K562 (cell line): ENCODE measurements around the gene IFITM2. TPM values are rescaled to one million over a fixed set of nuclear protein-coding genes. Genes with fewer than 3 reads are reported as not detected.

Source experiments
- ATAC-seq: fragments of 200-7000 bp; cut with Tn5 transposase; 3 replicates; pipeline ENCODE4 v1.9.1; 2020; ENCODE audit warnings: moderate library complexity
- BruUV-seq: library from RNA; stranded (reverse); fragments of 400-500 nt; replicated peaks from 2 replicates; lab custom pipeline; 2021; lab: Mats Ljungman, UMichigan
- CTCF ChIA-PET: fragments of 300-600 bp; formaldehyde crosslinking; extraction: SDS; loops from one replicate; lab custom pipeline; 2021; ENCODE audit warnings: low intra/inter-chr PET ratio; lab: Yijun Ruan, JAX
- POLR2A ChIA-PET: fragments of 300-600, 350-650 bp; sonication (Branson Sonifier 250); formaldehyde crosslinking; extraction: SDS; loops from one replicate; lab custom pipeline; 2021; ENCODE audit warnings: antibody characterized with exemption, inconsistent platforms; lab: Yijun Ruan, JAX
- DNase-seq, 4 experiments: peaks; one replicate each; pipeline versions ENCODE4 v3.0.0 to v3.0.0-alpha.2; 2011 to 2018; ENCODE audit warnings: low spot score in 3 of 4, mixed read lengths in 3 of 4; ENCODE audit errors: extremely low read depth in 1 of 4
- FAIRE-seq: peaks from 2 replicates; lab custom pipeline; 2011; peaks lifted over from hg19 to GRCh38; lab: Jason Lieb, UNC
- H2AFZ ChIP-seq: 2 replicates; pipeline ENCODE4 v1.6.0; 2011; ENCODE audit warnings: low read depth, low read length, control low read depth, inconsistent platforms
- H3K27ac ChIP-seq: fragments of 200-600 bp; 3 replicates; pipeline ENCODE4 v1.8.0; 2011; ENCODE audit warnings: low read depth, mild to moderate bottlenecking, control low read depth, inconsistent platforms, low read length, moderate library complexity, mixed read lengths; ENCODE audit errors: extremely low read depth
- H3K27me3 ChIP-seq, 2 experiments: fragments of 300-600 bp in 1 of 2; 2 replicates in 1 of 2; 3 replicates in 1 of 2; pipeline versions ENCODE4 v1.6.0 to v1.8.0; 2011; ENCODE audit warnings: inconsistent platforms in 2 of 2, low read length in 2 of 2, mild to moderate bottlenecking in 1 of 2, mixed read lengths in 1 of 2, moderate library complexity in 1 of 2; ENCODE audit not compliant: control insufficient read depth in 2 of 2, insufficient read depth in 2 of 2
- H3K36me3 ChIP-seq: fragments of 300-600 bp; 3 replicates; pipeline ENCODE4 v1.8.0; 2011; ENCODE audit warnings: mild to moderate bottlenecking, low read length, inconsistent platforms; ENCODE audit not compliant: control insufficient read depth, insufficient read depth
- H3K4me1 ChIP-seq, 2 experiments: fragments of 200-600 bp in 1 of 2; replicated peaks in 1 of 2; 2 replicates in 1 of 2; 3 replicates in 1 of 2; pipeline versions ENCODE4 v1.5.1 to v1.8.0; 2011; ENCODE audit warnings: inconsistent platforms in 2 of 2, low read length in 2 of 2, mild to moderate bottlenecking in 1 of 2, mixed read lengths in 1 of 2, moderate library complexity in 1 of 2; ENCODE audit not compliant: control insufficient read depth in 2 of 2, insufficient read depth in 2 of 2
- H3K4me2 ChIP-seq: 2 replicates; pipeline ENCODE4 v1.6.1; 2011; ENCODE audit warnings: low read length, control low read depth, inconsistent platforms, mixed read lengths; ENCODE audit not compliant: insufficient read depth
- H3K4me3 ChIP-seq: fragments of 200-600 bp; sonication (generic), shearing (Covaris generic); 2 replicates; pipeline ENCODE4 v1.5.1; 2016; ENCODE audit warnings: control low read depth, inconsistent platforms
- H3K79me2 ChIP-seq: fragments of 200-600 bp; 3 replicates; pipeline ENCODE4 v1.8.0; 2011; ENCODE audit warnings: low read length, inconsistent platforms; ENCODE audit not compliant: control insufficient read depth, insufficient read depth
- H3K9ac ChIP-seq, 2 experiments: 2 replicates each; pipeline versions ENCODE4 v1.6.0 to v1.6.1; 2011; ENCODE audit warnings: low read depth in 2 of 2, low read length in 2 of 2, control low read depth in 1 of 2, inconsistent platforms in 1 of 2, mild to moderate bottlenecking in 1 of 2, mixed read lengths in 1 of 2; ENCODE audit not compliant: insufficient read depth in 1 of 2
- H3K9me1 ChIP-seq: one replicate; pipeline ENCODE4 v1.6.0; 2011; ENCODE audit warnings: inconsistent platforms, mild to moderate bottlenecking, low read length, moderate library complexity; ENCODE audit not compliant: control insufficient read depth, insufficient read depth
- H3K9me3 ChIP-seq: replicated peaks from 2 replicates; pipeline ENCODE4 v1.5.1; 2011; ENCODE audit warnings: low read depth, low read length, inconsistent platforms; ENCODE audit not compliant: control insufficient read depth, insufficient read depth
- H4K20me1 ChIP-seq: replicated peaks from 2 replicates; pipeline ENCODE4 v1.6.1; 2011; ENCODE audit warnings: low read length, inconsistent platforms, mixed read lengths; ENCODE audit not compliant: control insufficient read depth, insufficient read depth
- BCOR ChIP-seq: fragments of 450-650 bp; IDR thresholded peaks from 2 replicates; pipeline ENCODE4 v1.6.1; 2016
- CREM ChIP-seq: IDR thresholded peaks from 2 replicates; pipeline ENCODE4 v1.6.1; 2014; ENCODE audit warnings: antibody characterized with exemption, low read depth
- CTBP1 ChIP-seq: fragments of 450-650 bp; IDR thresholded peaks from 2 replicates; pipeline ENCODE4 v1.6.1; 2016; ENCODE audit warnings: borderline replicate concordance
- DNMT1 ChIP-seq: fragments of 450-650 bp; IDR thresholded peaks from 2 replicates; pipeline ENCODE4 v1.6.1; 2016; ENCODE audit warnings: antibody characterized with exemption, mild to moderate bottlenecking
- GATAD2B ChIP-seq: fragments of 450-650 bp; IDR thresholded peaks from 2 replicates; pipeline ENCODE4 v1.6.1; 2017; ENCODE audit warnings: mild to moderate bottlenecking, borderline replicate concordance
- NCOA2 ChIP-seq, 2 experiments: fragments of 450-650 bp; IDR thresholded peaks; 2 replicates each; pipeline ENCODE4 v1.6.1; 2018; ENCODE audit warnings: mild to moderate bottlenecking in 2 of 2, moderate library complexity in 1 of 2; ENCODE audit not compliant: partially characterized antibody in 2 of 2
- NONO ChIP-seq, 2 experiments: fragments of 200-400 bp in 1 of 2; fragments of 450-650 bp in 1 of 2; formaldehyde crosslinking in 1 of 2; IDR thresholded peaks; 2 replicates each; pipeline ENCODE4 v1.6.1; 2017; ENCODE audit warnings: low read depth in 2 of 2, mild to moderate bottlenecking in 2 of 2, moderate library complexity in 2 of 2, low read length in 1 of 2
- POLR2A ChIP-seq: fragments of 450-650 bp; conservative IDR thresholded peaks from 2 replicates; pipeline ENCODE4 v1.6.1; 2016
- RBBP5 ChIP-seq: fragments of 200-600 bp; sonication (generic); IDR thresholded peaks from 2 replicates; pipeline ENCODE4 v1.6.1; 2012; ENCODE audit warnings: borderline replicate concordance, mild to moderate bottlenecking, low read length, control low read depth, inconsistent platforms; ENCODE audit not compliant: insufficient read depth, poor library complexity, severe bottlenecking
- TFE3 ChIP-seq: fragments of 450-650 bp; formaldehyde crosslinking; IDR thresholded peaks from 2 replicates; pipeline ENCODE4 v1.4.0; 2020; ENCODE audit warnings: mild to moderate bottlenecking, mixed read lengths
- ZNF140 ChIP-seq: fragments of 250-450 bp; sonication (Bioruptor Pico); IDR thresholded peaks from 2 replicates; pipeline ENCODE4 v1.8.0; 2021; ENCODE audit warnings: moderate library complexity, mild to moderate bottlenecking, inconsistent platforms
- ZNF324 ChIP-seq: fragments of 250-450 bp; sonication (Bioruptor Pico); IDR thresholded peaks from 2 replicates; pipeline ENCODE4 v1.4.0; 2020; ENCODE audit warnings: mild to moderate bottlenecking
- ZNF639 ChIP-seq, 2 experiments: fragments of 200-800 bp in 1 of 2; sonication (Bioruptor generic) in 1 of 2; sonication (generic) in 1 of 2; formaldehyde crosslinking in 1 of 2; IDR thresholded peaks in 1 of 2; conservative IDR thresholded peaks in 1 of 2; 2 replicates each; pipeline versions ENCODE4 v1.5.0 to v1.6.1; 2016 to 2020; ENCODE audit warnings: missing compliant biosample characterization in 1 of 2, missing genetic modification characterization in 1 of 2, missing genetic modification reagents in 1 of 2
- WGBS: fragments of 100-300 bp; shearing (Covaris generic); methylation state at CpG from one replicate; pipeline ENCODE4 v1.1.6; 2016; ENCODE audit warnings: low coverage, mixed read lengths; ENCODE audit not compliant: insufficient coverage; ENCODE audit errors: missing lambda C conversion rate; 5-methylcytosine and 5-hydroxymethylcytosine counted together
- in situ Hi-C: fragments of 300-500 bp; cut with MboI; formaldehyde crosslinking; loops from 4 replicates; pipeline ENCODE4 v1.15.0; 2018; ENCODE audit warnings: inconsistent platforms, mixed read lengths
- intact Hi-C: fragments of 100-400 bp; cut with micrococcal nuclease; formaldehyde crosslinking; loops from 2 replicates; pipeline ENCODE4 v1.14.2; 2022
- polyA plus RNA-seq, 8 experiments: library from polyadenylated mRNA; depleted of rRNA in 4 of 8; stranded (reverse) in 5 of 8; unstranded in 3 of 8; fragments of >200 nt; fragmentation: Nextera tagmentation in 2 of 8; fragmentation: Illumina TruSeq in 1 of 8; extraction: Ambion mirVana in 2 of 8; extraction: Trizol in 1 of 8; gene quantifications; 2 replicates each; pipeline versions ENCODE4 v1.2.1 to v1.2.3, GENCODE V29; 2011 to 2014; ENCODE audit warnings: inconsistent platforms in 1 of 8, missing spikeins in 1 of 8
- total RNA-seq, 7 experiments: library from RNA; depleted of rRNA in 6 of 7; stranded (reverse); fragments of >200 nt in 6 of 7; fragmentation: Illumina TruSeq in 2 of 7; extraction: Trizol in 2 of 7; gene quantifications; 2 replicates each; pipeline versions ENCODE4 v1.2.1 to v1.2.3, GENCODE V29; 2011 to 2021; ENCODE audit warnings: low replicate concordance in 1 of 7
- TF ChIP-seq, protein P1 (sequence below), 2 experiments: IDR thresholded peaks; 2 replicates each; pipeline ENCODE4 v1.6.1; 2011; ENCODE audit warnings: borderline replicate concordance in 1 of 2, control low read depth in 1 of 2, low read depth in 1 of 2, low read length in 1 of 2, mild to moderate bottlenecking in 1 of 2, mixed read lengths in 1 of 2, moderate library complexity in 1 of 2; ENCODE audit not compliant: insufficient read depth in 1 of 2, insufficient read length in 1 of 2, poor library complexity in 1 of 2, severe bottlenecking in 1 of 2; ENCODE audit errors: extremely low read depth in 1 of 2

Gene IFITM2
- total and polyA plus RNA-seq, 9 of the 15 experiments (the other 6 are each of a cell fraction or from before 2014, with no cell fraction given) = 52.8 to 4,872 (median 356) TPM

GRCh38 chr11:288478-289397 lies 18.9 kb upstream of the IFITM2 start, which contains the start of gene PGGHG:
Gene PGGHG, plus strand, starts transcription at chr11:289126. Its CDS starts 691 bp downstream, at chr11:289817.
- Histone ChIP-seq H3K4me3 (peak within 1 kb of the TSS; percentile 58), H3K9ac (peak within 1 kb of the TSS; percentile 87 to 99), H3K27me3 (no peaks in the 10 kb centered on the region), H3K79me2 (peaks cover 37% of the 10 kb centered on the region), H3K4me1 (peaks cover 13 to 90% of the 10 kb centered on the region in 2 experiments; a peak in 4 of 5 replicates), H3K9me1 (no peaks in the 10 kb centered on the region), H4K20me1 (no peaks in the 10 kb centered on the region), H3K27ac (peak within 1 kb of the TSS; percentile 85), H3K36me3 (peaks cover 41% of the 10 kb centered on the region; the same call in 2 of the 3 replicates), H3K9me3 (no peaks in the 10 kb centered on the region), H3K4me2 (peak within 1 kb of the TSS; percentile 85), H2AFZ (peak within 1 kb of the TSS; percentile 27)
- peak; percentile 86 to 96 (median 96) for DNase-seq
- CTCF ChIA-PET = no interaction called here
- WGBS = under 1% methylated on average over 35 of the region's 112 CpGs
- BruUV-seq = TSS peak; percentile 64
- intact Hi-C loops = no loop called here
- POLR2A ChIA-PET = interaction anchor here (0.7 to 1.4 kb wide), 7 partner anchors 9 to 82 kb away, joined by 3 to 4 read pairs (median 3); partner anchors contain the start of genes BET1L, NLRP6 and RIC8A
- FAIRE-seq = no peak
- in situ Hi-C loops = no loop called here
- ATAC-seq = peak; percentile 90
- TF ChIP-seq POLR2A = 0 out of 2 replicates have a peak, but pooled peaks have one; percentile 12
- peak; percentile 90 for TF ChIP-seq GATAD2B
- TF ChIP-seq, protein P1, sequence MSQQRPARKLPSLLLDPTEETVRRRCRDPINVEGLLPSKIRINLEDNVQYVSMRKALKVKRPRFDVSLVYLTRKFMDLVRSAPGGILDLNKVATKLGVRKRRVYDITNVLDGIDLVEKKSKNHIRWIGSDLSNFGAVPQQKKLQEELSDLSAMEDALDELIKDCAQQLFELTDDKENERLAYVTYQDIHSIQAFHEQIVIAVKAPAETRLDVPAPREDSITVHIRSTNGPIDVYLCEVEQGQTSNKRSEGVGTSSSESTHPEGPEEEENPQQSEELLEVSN (IDR thresholded peaks at IDR 0.05; ENCODE audit: borderline replicate concordance in 1 of 2, extremely low read depth in 1 of 2, insufficient read depth in 1 of 2, insufficient read length in 1 of 2, low read depth in 1 of 2, low read length in 1 of 2, poor library complexity in 1 of 2, severe bottlenecking in 1 of 2) = peak; percentile 20 to 76
- peak in 1 of 2 experiments; percentile 49; a peak in 1 of 4 replicates for TF ChIP-seq ZNF639 (CRISPR knock-in tag; conservative IDR thresholded peaks at IDR 0.05 in 1 of 2, IDR thresholded peaks at IDR 0.05 in 1 of 2)
- no peak for TF ChIP-seq ZNF324 (CRISPR knock-in tag)
- TF ChIP-seq CREM = 0 out of 2 replicates have a peak, but pooled peaks have one; percentile 6
- TF ChIP-seq NONO (IDR thresholded peaks at IDR 0.05; ENCODE audit: low read depth in 2 of 2, low read length in 1 of 2) = peak in 1 of 2 experiments; percentile 68; a peak in 1 of 4 replicates
- TF ChIP-seq RBBP5 = peak; percentile 42
- TF ChIP-seq ZNF140 (CRISPR knock-in tag) = no peak
- no peak for TF ChIP-seq NCOA2 (IDR thresholded peaks at IDR 0.05; ENCODE audit: partially characterized antibody in 2 of 2)
- no peak for TF ChIP-seq DNMT1
- TF ChIP-seq BCOR = no peak
- no peak for TF ChIP-seq TFE3 (CRISPR knock-in tag)
- TF ChIP-seq CTBP1 = 0 out of 2 replicates have a peak, but pooled peaks have one; percentile 3
